ELF-1 (cell line): ENCODE measurements around the gene PGGHG.

Source experiments
- DNase-seq: peaks from one replicate; pipeline ENCODE4 v3.0.0-alpha.2; 2016; ENCODE audit warnings: low read depth, low spot score

PGGHG gene

GRCh38 chr11:288478-289397, at the start of gene PGGHG:
PGGHG (plus strand) TSS chr11:289126; CDS start chr11:289817, 691 bp downstream.
- no peak for DNase-seq

DNA sequence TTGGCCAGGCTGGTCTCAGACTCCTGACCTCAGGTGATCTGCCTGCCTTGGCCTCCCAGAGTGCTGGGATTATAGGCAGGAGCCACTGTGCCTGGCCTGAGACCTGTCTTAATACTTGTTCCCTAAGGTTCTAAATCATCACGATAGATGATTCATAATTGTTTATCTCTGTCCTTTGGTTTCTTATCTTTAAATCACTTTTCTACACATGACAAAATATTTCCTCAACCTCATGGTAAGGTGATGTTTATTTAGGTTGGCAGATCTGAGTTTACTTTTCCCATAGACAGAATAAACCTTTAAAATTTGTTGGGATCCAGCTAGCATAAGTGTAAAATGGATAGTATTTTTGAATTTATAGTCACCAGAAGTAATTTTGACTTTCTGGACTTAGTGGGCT, 48.6 kb upstream of the PGGHG start:
- DNase-seq = no peak

- no peak for DNase-seq
Measured at GRCh38 chr11:241634-242033, 47.3 kb upstream of the PGGHG start.

DNA sequence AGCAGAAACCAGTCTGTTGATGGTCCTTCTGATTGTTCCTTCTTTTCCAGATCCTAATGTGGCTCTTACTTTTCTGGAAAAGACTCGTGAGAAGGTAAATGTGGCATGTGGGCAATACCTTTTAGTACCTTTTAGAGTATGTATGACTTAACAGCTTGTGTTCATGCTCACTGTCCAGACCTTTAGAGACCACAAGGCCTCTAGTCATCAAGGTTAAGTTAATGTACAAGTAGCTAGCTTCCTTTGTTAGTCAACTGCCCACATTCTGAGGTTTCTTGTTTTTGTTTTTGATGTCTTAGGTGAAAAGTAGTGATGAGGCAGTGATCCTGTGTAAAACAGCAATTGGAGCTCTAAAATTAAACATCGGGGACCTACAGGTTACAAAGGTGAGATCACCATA, 44.5 kb upstream of the PGGHG start:
- no peak for DNase-seq

DNA sequence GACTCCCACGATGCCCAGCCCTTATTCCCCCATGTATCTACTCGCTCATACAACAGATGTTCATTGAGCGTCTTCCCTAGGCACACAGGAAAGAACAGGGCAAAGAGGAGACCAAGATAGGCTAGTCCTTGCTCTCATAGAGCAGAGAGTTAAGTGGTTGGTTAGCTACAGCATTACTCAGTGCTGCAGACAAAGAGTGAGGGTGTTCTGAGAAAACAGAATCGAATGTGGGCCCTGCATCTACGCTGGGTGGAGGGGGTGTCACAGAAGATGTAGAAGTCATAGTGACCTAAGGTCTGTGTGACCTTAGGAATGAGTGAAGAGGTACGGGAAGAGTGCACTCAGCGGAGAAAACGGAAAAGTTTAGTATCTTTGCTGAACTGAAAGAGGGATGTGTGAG, 39.9 kb upstream of the PGGHG start:
- no peak for DNase-seq

GRCh38 chr11:250274-250673, 38.7 kb upstream of the PGGHG start:
- DNase-seq = no peak

- DNase-seq = peak; percentile 81
Measured at GRCh38 chr11:250740-251299, 38.1 kb upstream of the PGGHG start.

DNA sequence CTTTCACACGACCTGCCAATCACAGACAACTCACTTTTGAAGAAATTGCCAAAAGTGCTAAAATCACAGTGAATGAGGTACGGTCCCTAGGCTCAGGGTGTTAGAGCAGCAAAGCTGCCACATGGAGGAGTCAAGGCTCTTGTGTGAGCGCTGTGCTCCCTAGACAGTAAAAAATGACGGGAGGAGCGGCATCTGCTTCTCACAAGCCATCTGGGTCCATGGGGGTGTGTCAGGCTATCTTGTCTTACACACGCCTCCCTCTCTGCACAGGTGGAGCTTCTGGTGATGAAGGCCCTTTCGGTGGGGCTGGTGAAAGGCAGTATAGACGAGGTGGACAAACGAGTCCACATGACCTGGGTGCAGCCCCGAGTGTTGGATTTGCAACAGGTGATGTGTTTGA, 37.4 kb upstream of the PGGHG start:
- no peak for DNase-seq

DNA sequence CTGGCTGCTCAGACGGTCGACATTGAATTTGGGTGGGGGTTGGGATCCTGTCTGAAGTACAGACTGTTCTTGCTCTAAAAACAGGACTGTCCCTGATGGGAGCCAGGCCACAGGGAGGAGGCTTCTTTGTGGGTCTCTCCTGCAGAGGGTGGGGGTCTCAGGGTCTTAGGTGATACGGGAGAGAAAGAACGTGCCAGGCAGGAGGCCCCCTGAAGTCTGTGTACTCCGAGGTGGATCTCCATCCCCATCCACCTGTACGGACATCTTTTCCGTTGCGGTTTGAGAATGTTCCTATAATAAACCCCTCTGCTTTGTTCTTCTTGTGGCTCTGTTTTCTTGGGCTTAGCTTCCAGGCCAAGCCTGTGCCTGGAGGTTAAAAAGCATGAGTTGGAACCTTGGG, 36.3 kb upstream of the PGGHG start:
- DNase-seq = no peak

DNA sequence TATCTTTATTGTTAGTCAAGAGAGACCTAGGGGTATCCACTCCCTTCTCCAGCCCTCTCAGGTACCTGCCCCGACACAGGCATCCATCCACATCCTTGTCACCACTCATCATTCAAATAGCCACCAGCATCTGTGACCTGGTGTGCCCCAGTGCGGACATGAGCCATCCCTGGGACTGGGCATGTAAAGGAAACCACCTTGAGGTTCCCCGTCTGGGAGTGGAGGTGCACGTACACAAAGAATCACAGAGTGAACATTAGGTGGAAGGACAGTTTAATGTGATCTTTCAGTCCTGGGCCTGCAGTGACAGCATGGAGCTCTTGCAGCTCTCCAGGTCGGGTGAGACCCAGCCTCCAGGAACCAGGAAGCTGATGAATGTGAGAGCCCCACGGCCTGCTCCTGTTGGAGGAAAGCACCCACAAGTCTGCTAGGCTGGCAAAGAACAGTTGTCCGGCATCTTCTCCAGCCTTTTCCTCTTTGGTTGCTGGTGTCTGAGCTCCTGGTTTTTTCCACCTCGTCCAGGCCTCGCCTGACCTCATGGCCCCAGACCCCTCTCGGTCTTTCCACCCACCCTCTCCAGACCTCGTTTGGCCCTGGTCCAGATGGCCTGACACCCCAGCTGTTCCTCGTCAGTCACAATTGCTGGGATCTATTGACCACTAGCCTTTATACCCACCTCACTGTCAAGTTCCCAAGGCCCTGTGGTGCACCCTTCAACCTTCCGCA, 35.6 kb upstream of the PGGHG start:
- DNase-seq = no peak

DNA sequence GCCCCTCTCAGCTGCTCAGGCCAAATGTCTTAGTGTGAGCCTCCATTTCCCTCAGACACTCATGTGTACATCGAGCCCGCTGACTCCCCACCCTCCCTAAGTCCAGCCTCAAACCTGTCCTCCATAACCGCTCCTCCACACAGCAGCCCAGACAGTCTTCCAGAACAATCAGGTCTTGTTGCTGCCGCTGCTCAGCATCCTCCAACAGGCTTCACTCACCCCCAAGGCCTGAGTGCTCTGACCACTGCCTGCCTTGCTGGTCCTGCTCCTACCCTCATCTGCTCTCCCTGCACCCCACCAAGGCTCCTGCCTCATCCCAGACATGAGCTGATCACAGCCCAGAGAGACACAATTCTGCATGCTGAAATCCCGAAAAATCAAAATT, 35.0 kb upstream of the PGGHG start:
- DNase-seq = no peak

GRCh38 chr11:255176-255575, 33.8 kb upstream of the PGGHG start:
- DNase-seq = no peak

DNA sequence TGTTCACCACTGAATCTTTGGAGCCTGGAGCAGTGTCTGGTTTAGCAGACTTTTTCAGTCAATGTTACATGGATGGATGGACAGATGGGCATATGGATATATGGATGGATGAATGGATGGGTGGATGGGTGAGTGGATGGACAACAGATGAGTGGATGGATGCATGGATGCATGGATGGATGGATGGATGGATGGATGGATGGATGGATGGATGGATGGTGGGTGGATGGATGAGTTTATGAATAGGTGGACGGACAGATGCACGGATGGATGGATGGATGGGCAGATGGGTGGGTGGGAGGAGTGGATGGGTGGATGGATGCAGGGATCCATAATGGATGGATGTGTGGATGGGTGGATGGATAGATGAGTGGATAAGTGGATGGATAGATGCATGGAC, 33.1 kb upstream of the PGGHG start:
- no peak for DNase-seq

- DNase-seq = no peak
Measured at GRCh38 chr11:256952-257737, 31.8 kb upstream of the PGGHG start.

- DNase-seq = no peak
Measured at GRCh38 chr11:257766-258493, 31.0 kb upstream of the PGGHG start.

DNA sequence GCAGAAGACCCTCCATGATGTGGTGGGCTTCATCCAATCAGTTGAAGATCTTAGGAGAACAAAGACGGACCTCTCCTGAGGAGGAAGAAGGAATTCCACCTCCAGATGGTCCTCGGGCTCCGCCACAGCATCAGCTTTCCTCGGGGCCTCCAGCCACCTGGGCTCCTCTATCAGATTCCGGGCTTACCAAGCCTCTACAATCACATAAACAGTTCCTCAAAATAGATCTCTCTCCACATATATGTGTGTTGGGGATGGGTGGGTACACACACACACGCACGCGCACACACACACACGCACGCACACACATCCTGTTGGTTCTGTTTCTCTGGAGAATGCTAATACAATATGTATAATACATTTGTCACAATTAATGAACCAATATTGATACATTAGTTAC, 29.5 kb upstream of the PGGHG start:
- DNase-seq = no peak

DNA sequence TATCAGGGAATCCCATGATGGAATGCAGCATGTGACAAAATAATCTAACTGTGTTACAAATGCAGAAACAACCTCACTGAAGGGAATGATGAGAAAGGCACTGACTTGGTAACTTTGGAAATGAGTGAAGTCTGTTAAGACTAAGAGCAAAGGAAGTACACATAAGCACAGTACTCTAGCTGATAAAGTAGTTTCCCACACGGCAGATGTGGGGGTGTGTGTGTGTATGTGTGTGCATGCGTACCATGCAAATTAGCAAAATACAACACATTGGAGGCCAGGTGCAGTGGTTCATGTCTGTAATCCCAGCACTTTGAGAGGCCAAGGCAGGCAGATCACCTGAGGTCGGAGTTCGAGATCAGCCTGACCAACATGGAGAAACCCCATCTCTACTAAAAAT, 27.3 kb upstream of the PGGHG start:
- no peak for DNase-seq

- no peak for DNase-seq
Measured at GRCh38 chr11:266676-267439, 22.1 kb upstream of the PGGHG start.

- DNase-seq = peak; percentile 40
Measured at GRCh38 chr11:267491-267994, 21.4 kb upstream of the PGGHG start.

GRCh38 chr11:268716-269145, 20.2 kb upstream of the PGGHG start:
- DNase-seq = peak; percentile 62
